GM23248 (cell line): ENCODE results near the gene BRAF. TPM values are rescaled to one million over a fixed set of nuclear protein-coding genes. Genes with fewer than 3 reads are reported as not detected.

Experiments used
- DNase-seq: peaks from one replicate; pipeline ENCODE4 v3.0.0-alpha.2; 2015
- H2AFZ ChIP-seq: fragments of 200-600 bp; sonication (generic); 2 replicates; pipeline ENCODE4 v1.6.1; 2016; ENCODE audit warnings: antibody characterized with exemption
- H3F3A ChIP-seq: fragments of 200-600 bp; sonication (generic); 2 replicates; pipeline ENCODE4 v1.6.1; 2016; ENCODE audit warnings: mild to moderate bottlenecking, antibody characterized with exemption, mixed run types; ENCODE audit not compliant: insufficient read depth
- H3K27ac ChIP-seq: fragments of 200-600 bp; sonication (generic); 2 replicates; pipeline ENCODE4 v1.5.1; 2016; ENCODE audit warnings: mild to moderate bottlenecking
- H3K27me3 ChIP-seq: fragments of 200-600 bp; sonication (generic); replicated peaks from 2 replicates; pipeline ENCODE4 v1.6.1; 2016; ENCODE audit warnings: mild to moderate bottlenecking; ENCODE audit not compliant: insufficient read depth
- H3K36me3 ChIP-seq: fragments of 200-600 bp; sonication (generic); 2 replicates; pipeline ENCODE4 v1.6.1; 2016; ENCODE audit warnings: low read depth, mild to moderate bottlenecking
- H3K4me1 ChIP-seq: fragments of 200-600 bp; sonication (generic); 2 replicates; pipeline ENCODE4 v1.6.1; 2016; ENCODE audit warnings: mild to moderate bottlenecking; ENCODE audit not compliant: insufficient read depth
- H3K4me2 ChIP-seq: fragments of 200-600 bp; sonication (generic); one replicate; pipeline ENCODE4 v1.6.1; 2016; ENCODE audit warnings: mild to moderate bottlenecking; ENCODE audit not compliant: unreplicated experiment
- H3K4me3 ChIP-seq: fragments of 200-600 bp; sonication (generic); 2 replicates; pipeline ENCODE4 v1.5.1; 2016; ENCODE audit warnings: mild to moderate bottlenecking
- H3K79me2 ChIP-seq: fragments of 200-600 bp; sonication (generic); 2 replicates; pipeline ENCODE4 v1.6.1; 2016; ENCODE audit warnings: mild to moderate bottlenecking; ENCODE audit not compliant: insufficient read depth
- H3K9ac ChIP-seq: fragments of 200-600 bp; sonication (generic); 2 replicates; pipeline ENCODE4 v1.6.1; 2016; ENCODE audit warnings: mild to moderate bottlenecking
- H3K9me2 ChIP-seq: fragments of 200-600 bp; sonication (generic); 2 replicates; pipeline ENCODE4 v1.6.1; 2016; ENCODE audit warnings: mixed run types, mild to moderate bottlenecking, moderate library complexity; ENCODE audit not compliant: insufficient read depth
- H3K9me3 ChIP-seq: fragments of 200-600 bp; sonication (generic); one replicate; pipeline ENCODE4 v1.6.1; 2017; ENCODE audit warnings: low read depth
- H4K20me1 ChIP-seq: fragments of 200-600 bp; sonication (generic); 2 replicates; pipeline ENCODE4 v1.6.0; 2016; ENCODE audit not compliant: insufficient read depth
- EZH2 ChIP-seq: fragments of 200-600 bp; sonication (generic); IDR thresholded peaks from 2 replicates; pipeline ENCODE4 v1.6.1; 2018; ENCODE audit warnings: antibody characterized with exemption, mild to moderate bottlenecking; ENCODE audit not compliant: insufficient read depth, poor library complexity, severe bottlenecking
- EZH2phosphoT487 ChIP-seq: fragments of 200-600 bp; sonication (generic); IDR thresholded peaks from 2 replicates; pipeline ENCODE4 v1.6.1; 2018; ENCODE audit warnings: antibody characterized with exemption, moderate library complexity, mild to moderate bottlenecking, low read depth; ENCODE audit not compliant: insufficient read depth
- WGBS, 2 experiments: methylation state at CpG; one replicate each; pipeline ENCODE4 v1.1.6; 2015 to 2017; ENCODE audit warnings: low lambda C conversion rate in 2 of 2, low coverage in 1 of 2; ENCODE audit errors: missing lambda C conversion rate in 2 of 2; 5-methylcytosine and 5-hydroxymethylcytosine counted together
- in situ Hi-C: fragments of 300-500 bp; cut with MboI; formaldehyde crosslinking; loops from 2 replicates; pipeline ENCODE4 v1.15.0; 2020
- polyA plus RNA-seq: library from polyadenylated mRNA; unstranded; fragments of >200 nt; fragmentation: Nextera tagmentation; extraction: Ambion mirVana; gene quantifications from 2 replicates; pipeline ENCODE4 v1.2.1, GENCODE V29; 2016
- total RNA-seq: library from RNA; depleted of rRNA; stranded (reverse); fragments of >200 nt; shearing (Covaris generic); gene quantifications from 2 replicates; pipeline ENCODE4 v1.2.3, GENCODE V29; 2014; rRNA removed

The BRAF gene
- 6.7 and 11.0 TPM in 2 replicates for total RNA-seq
- 5.6 and 5.8 TPM in 2 replicates for polyA plus RNA-seq

- in situ Hi-C loops = no loop called here
- WGBS, 2 experiments = 1 to 3% methylated on average over 20 to 49 of the region's 56 CpGs
- DNase-seq = peak; percentile 93
- H3K9ac ChIP-seq = peak within 1 kb of the TSS; percentile 97
- no peaks in the 10 kb centered on the region for H3K9me3 ChIP-seq
- H3K27me3 ChIP-seq = no peaks in the 10 kb centered on the region
- peaks cover 15% of the 10 kb centered on the region for H3K4me1 ChIP-seq
- H4K20me1 ChIP-seq = no peaks in the 10 kb centered on the region
- H3K4me2 ChIP-seq = peak within 1 kb of the TSS; percentile 98
- H3K36me3 ChIP-seq = no peaks in the 10 kb centered on the region
- peaks cover 45% of the 10 kb centered on the region for H3K79me2 ChIP-seq
- peak within 1 kb of the TSS; percentile 96 for H2AFZ ChIP-seq
- H3F3A ChIP-seq = peaks cover 7% of the 10 kb centered on the region; the same call in 1 of the 2 replicates
- H3K4me3 ChIP-seq = peak within 1 kb of the TSS; percentile 89
- TF ChIP-seq EZH2 = no peak
- no peak for TF ChIP-seq EZH2phosphoT487
- peak within 1 kb of the TSS; percentile 91 for H3K27ac ChIP-seq
- H3K9me2 ChIP-seq = no peaks in the 10 kb centered on the region
Observed at GRCh38 chr7:140924821-140925421, at the start of gene BRAF. Gene BRAF, minus strand, starts transcription at chr7:140924929. Its CDS starts 226 bp downstream, at chr7:140924703.

- H3K4me3 ChIP-seq = no peak overlapping the region
- H3F3A ChIP-seq = no peaks in the 10 kb centered on the region
- H3K79me2 ChIP-seq = no peaks in the 10 kb centered on the region
- H3K9ac ChIP-seq = no peak overlapping the region
- in situ Hi-C loops = no loop called here
- no peak for TF ChIP-seq EZH2phosphoT487
- TF ChIP-seq EZH2 = no peak
- no peaks in the 10 kb centered on the region for H4K20me1 ChIP-seq
- no peak overlapping the region for H3K27ac ChIP-seq
- 41 to 42% methylated on average over 9 of the region's 9 CpGs for WGBS, 2 experiments
- no peak overlapping the region for H2AFZ ChIP-seq
- no peaks in the 10 kb centered on the region for H3K9me2 ChIP-seq
- no peaks in the 10 kb centered on the region for H3K9me3 ChIP-seq
- H3K36me3 ChIP-seq = no peaks in the 10 kb centered on the region
- H3K4me1 ChIP-seq = no peaks in the 10 kb centered on the region
- no peaks in the 10 kb centered on the region for H3K27me3 ChIP-seq
- H3K4me2 ChIP-seq = no peak overlapping the region
- no peak for DNase-seq
Observed at GRCh38 chr7:140972876-140973829, 48.4 kb upstream of the BRAF start.

- Histone ChIP-seq H4K20me1 (no peaks in the 10 kb centered on the region), H3K79me2 (no peaks in the 10 kb centered on the region), H3K9me2 (no peaks in the 10 kb centered on the region), H3K27ac (no peak overlapping the region), H3K4me2 (no peak overlapping the region), H3K4me1 (no peaks in the 10 kb centered on the region), H3F3A (no peaks in the 10 kb centered on the region), H3K9me3 (no peaks in the 10 kb centered on the region), H3K4me3 (no peak overlapping the region), H3K36me3 (no peaks in the 10 kb centered on the region), H2AFZ (no peak overlapping the region), H3K9ac (no peak overlapping the region), H3K27me3 (no peaks in the 10 kb centered on the region)
- in situ Hi-C loops = no loop called here
- TF ChIP-seq EZH2 (no peak), EZH2phosphoT487 (no peak)
- no peak for DNase-seq
- 42 to 48% methylated on average over 2 of the region's 2 CpGs for WGBS, 2 experiments
Observed at GRCh38 chr7:140972344-140972743, 47.6 kb upstream of the BRAF start.

- 4 to 9% methylated on average over 2 of the region's 2 CpGs for WGBS, 2 experiments
- Histone ChIP-seq H2AFZ (no peak overlapping the region), H3K4me2 (no peak overlapping the region), H3K36me3 (no peaks in the 10 kb centered on the region), H4K20me1 (no peaks in the 10 kb centered on the region), H3K9ac (no peak overlapping the region), H3K27me3 (no peaks in the 10 kb centered on the region), H3F3A (no peaks in the 10 kb centered on the region), H3K9me3 (no peaks in the 10 kb centered on the region), H3K79me2 (no peaks in the 10 kb centered on the region), H3K9me2 (no peaks in the 10 kb centered on the region), H3K4me1 (no peaks in the 10 kb centered on the region), H3K27ac (no peak overlapping the region), H3K4me3 (no peak overlapping the region)
- TF ChIP-seq EZH2 = no peak
- no peak for TF ChIP-seq EZH2phosphoT487
- no peak for DNase-seq
- in situ Hi-C loops = no loop called here
Observed at GRCh38 chr7:140967438-140967837, 42.7 kb upstream of the BRAF start.
